Astrocyte (in vitro differentiated cells and primary cell): ENCODE data around the gene CBARP.

Experiments used
- CTCF ChIP-seq: IDR thresholded peaks from 2 replicates; pipeline ENCODE4 v1.5.1; 2011; ENCODE audit warnings: low read depth, mild to moderate bottlenecking, inconsistent platforms, low read length, moderate library complexity; ENCODE audit not compliant: insufficient read depth
- EZH2 ChIP-seq: IDR thresholded peaks from 2 replicates; pipeline ENCODE4 v1.6.1; 2012; ENCODE audit warnings: mild to moderate bottlenecking, low read length, inconsistent platforms; ENCODE audit not compliant: insufficient read depth

- TF ChIP-seq CTCF (no peak), EZH2 (no peak)
Measured at GRCh38 chr19:1238369-1239303, 831 bp upstream of the CBARP start.
